Left forelimb (tissue), 1 donor: Measurements from ENCODE around the gene TEDC1.

Experiments used
- DNase-seq: peaks from one replicate; pipeline ENCODE4 v3.0.0-alpha.2; 2018; ENCODE audit warnings: low spot score

TEDC1 gene

DNA sequence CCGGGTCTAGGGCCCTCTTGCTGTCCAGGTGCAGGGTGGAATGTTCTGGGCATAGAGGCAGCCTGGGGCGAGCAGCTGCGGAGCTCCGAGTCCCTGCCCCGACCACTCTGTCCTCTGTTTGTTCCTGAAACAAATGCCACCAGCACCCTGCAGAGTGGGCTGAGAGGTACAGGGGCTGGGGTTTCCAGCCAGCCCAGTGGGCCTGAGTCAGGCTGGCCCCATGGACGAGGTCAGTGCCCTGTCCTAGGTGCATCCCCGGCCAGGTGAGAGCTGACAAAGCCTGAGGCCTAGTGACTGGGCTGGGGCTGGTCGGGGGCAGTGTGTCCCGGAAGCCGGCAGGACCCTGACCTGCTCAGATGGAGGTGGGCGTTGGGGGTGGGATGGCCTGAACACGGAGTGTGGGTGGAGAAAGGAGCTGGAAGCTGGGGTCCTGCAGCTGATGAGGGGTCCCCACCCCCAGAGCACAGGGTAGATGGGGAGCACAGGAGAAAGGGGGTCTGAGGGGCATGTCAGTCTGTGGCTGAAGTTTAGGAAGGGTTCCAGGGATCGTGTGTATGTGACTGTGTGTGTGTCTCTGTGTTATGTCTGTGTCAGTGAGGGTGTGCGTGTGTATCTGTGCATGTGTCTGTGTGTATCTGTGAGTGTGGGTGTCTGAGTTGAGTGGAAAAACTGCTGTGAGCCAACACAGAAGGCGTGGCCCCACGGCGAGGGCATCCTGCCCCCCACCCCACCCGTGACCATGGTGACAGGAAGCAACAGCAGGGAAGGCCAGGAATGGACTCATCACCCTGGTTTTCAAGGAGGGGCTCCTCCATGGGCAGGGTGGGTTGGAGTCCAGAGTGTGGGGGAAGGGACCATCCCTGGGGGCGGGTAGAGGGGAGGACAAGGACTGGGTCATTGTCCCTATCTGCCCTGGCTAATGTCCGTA, 6.7 kb upstream of the TEDC1 start:
- no peak for DNase-seq

- no peak for DNase-seq
Measured at GRCh38 chr14:105484997-105485393, 6.1 kb upstream of the TEDC1 start.

DNA sequence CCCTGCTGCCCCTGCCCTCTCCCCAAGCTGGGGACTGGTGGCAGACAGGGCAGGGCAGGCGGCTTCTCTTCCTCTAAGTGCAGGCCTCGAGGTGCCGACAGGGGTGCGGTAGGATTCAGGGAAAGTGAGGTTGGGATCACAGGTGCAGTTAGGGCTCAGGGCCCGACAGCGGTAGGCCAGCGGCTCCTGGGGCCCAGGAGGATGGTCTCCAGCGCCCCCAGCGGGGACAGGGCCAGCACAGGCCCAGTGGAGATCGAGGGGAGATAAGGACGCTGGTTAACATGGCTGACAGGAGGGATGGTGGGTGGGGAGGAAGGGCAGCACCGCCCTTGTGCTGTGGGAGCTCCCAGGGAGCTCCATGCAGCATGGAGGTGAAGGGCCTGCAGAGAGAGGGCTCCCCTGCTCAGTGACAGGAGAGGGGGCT, 5.3 kb upstream of the TEDC1 start:
- no peak for DNase-seq

DNA sequence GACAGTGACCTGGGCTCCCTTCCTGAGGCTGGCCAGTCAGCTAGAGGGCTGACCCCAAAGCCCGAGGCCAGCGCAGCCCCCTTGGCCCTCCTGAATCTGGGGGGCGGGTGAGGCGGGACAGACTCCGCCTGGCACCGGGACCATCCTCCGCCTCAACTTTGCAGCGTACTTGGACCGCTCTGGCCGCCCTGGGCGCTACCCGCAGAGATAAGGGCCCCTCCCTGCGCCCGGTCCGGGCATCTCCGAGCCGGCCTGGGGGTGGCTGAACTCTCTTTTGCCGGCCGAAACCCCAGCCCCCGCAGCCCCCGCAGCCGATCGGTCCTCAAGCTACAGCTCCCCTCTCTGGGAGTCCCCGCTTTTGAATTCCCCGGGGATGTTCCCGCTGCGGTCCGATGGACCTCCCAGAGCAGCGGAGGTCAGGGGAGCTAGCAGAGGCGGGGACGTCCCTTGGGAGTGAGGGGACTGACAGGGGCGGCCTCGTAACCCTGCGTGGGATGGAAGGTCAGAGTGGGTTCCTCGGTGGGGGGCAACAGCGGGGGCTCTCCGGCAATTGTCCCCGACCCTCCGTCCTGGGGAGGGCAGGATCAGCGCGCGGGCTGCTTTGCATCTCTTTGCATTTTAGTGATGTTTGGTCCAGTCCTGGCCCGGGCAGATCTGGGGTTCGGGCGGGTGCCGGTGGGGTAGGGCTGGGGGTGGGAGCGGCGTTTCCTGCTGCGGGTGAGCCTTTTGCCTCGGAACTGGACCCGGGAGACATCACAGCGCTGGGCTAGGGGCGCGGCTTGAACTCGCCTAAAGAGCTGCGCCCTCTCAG, 4.7 kb upstream of the TEDC1 start, which contains the start of gene CRIP1:
CRIP1 (plus strand) TSS at position 724 of the 811 bp plus-strand sequence. CDS start 374 bp downstream, outside the sequence.
- no peak for DNase-seq

- no peak for DNase-seq
Measured at GRCh38 chr14:105486974-105487448, 4.0 kb upstream of the TEDC1 start.

GRCh38 chr14:105487449-105487985, 3.5 kb upstream of the TEDC1 start:
- DNase-seq, result no peak

DNA sequence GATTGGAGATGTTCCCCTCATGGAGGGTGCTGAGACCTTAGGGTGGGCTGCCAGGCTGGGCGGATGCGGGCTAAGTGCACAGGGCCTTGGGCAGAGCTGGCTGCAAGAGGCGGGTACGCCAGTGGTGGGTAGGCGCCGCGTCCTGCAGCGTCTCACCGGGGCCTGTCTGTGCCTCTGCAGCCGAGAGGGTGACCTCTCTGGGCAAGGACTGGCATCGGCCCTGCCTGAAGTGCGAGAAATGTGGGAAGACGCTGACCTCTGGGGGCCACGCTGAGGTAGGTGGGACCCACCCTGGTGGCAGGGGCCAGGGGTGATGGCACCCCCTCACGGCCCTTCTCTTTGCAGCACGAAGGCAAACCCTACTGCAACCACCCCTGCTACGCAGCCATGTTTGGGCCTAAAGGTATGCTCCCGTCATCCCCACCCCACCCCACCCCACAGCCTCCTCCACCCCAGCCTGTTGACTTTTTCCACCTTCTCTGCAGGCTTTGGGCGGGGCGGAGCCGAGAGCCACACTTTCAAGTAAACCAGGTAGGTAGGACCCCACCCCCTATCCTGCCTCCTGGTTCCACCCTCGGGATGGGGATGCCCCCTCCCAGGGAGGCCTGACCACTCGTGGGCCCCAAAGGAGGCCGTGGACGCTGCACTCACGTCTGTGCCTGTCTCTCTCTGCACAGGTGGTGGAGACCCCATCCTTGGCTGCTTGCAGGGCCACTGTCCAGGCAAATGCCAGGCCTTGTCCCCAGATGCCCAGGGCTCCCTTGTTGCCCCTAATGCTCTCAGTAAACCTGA, 2.9 kb upstream of the TEDC1 start:
- DNase-seq, result no peak

- DNase-seq, result no peak
Measured at GRCh38 chr14:105488781-105489541, 2.1 kb upstream of the TEDC1 start.

GRCh38 chr14:105489542-105490266, 1.3 kb upstream of the TEDC1 start:
- DNase-seq, result peak; percentile 90

GRCh38 chr14:105490267-105490571, 827 bp upstream of the TEDC1 start:
- no peak for DNase-seq

DNA sequence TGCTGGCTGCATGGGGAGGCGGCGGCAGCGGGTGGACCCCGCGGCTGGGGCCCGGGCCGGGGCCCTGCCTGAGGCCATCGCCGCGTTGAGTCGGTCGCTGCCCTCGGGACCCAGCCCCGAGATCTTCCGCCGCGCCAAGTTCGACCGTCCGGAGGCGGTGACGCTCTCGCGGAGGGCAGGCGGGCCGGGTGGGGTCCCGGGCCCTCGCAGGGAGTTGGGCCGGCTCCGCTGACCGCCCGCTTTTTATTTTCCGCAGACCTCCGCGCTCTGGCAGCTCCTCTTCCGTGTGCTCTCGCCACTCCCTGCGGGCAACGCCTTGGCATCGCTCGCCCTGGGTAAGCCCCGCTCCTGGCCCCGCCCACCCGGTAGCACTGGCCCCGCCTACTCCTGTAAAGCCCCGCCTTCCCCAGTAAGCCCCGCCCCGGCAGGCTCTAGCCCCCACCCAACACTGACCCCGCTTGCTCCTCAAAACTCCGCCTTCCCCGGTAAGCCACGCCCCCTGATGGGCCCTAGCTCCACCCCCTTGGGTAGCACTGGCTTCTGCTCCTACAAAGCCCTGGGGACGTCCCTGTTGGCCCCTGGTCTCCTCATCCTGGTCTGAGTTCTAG, 424 bp downstream of the TEDC1 start:
- no peak for DNase-seq

DNA sequence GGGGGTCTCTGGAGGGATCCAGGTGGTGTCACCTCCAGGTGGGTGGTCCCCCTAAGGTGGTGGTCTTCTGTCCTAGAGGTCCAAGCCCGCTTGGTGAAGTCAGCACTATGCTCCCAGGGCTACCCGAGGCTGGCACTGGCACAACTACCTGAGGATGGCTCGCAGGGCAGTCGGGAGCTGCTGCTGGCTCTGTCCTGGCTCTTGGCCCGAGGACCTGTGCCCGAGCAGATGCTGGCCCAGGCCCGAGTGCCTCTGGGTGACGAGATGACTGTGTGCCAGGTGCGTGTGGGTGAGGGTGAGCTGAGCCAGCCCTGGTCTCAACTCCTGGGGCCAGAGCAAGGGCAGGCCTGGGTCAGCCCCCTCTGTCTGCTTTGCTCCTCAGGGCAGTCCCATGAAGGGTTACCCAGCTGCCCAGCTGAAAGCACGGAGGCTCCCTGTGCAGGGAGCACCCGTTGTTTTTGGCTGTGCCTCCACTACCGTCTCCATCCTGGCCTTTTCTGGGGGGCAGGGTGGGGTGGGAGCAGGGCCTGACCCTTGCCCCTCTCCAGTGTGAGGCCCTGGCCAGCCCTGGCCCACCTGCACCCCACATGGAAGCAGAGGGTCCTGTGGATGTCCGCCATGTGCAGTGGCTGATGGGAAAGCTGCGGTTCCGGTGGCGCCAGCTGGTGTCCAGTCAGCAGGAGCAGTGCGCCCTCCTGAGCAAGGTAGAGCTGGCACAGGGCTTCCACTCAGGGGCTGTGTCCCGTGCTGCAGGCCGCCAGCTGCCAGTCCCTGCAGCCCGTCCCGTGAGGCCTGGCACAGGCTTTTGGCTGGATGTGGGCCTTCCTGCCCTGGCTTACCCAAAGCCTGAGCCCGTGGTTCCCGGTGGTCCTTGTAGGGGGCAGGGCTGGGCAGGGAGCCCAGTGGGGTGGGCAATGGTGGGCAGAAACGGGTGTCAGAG, 1.3 kb downstream of the TEDC1 start:
- DNase-seq, result no peak

DNA sequence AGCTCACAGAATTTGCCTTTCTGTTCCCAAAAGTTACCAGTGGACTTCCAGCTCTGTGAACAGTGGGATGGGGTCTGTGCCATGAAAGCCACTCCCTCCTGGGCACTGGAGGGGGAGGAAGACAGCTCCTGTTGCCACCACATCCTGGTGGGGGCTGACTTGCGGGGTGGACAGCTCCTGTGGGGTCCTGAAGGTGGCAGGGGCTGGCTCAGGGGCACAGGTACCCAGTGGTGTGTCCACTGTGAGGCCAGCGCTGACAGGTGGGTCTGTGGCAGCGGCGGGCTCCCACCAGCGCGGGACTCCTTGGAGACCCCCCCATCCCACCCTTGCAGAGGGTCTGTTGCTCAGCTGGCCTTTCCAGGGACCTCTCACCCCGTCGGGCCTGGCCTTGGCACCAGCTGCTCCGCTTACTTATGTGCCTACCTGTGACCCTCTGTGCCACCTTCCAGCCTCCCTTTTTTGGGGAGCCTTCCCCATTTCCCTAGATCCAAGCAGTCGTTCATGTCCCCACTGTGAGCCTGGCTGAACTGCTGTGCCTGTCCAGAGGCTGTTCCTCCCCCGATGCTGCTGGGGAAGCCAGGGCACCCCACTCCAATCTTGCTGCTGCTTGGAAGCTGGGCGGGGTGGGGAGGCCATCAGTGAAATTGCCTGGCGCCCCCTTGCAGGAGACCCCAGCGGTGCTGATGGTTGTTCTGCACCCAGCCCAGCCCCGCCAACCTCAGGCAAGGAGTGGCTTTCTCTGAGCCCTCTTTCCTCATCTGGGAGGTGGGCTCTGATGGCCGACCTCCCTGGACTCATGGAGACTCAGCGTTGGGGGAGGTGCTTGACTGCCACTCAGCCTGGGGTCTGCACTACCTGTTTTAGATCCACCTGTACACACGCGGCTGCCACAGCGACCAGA, 2.2 kb downstream of the TEDC1 start:
- DNase-seq, result no peak

GRCh38 chr14:105493921-105494605, 3.0 kb downstream of the TEDC1 start:
- no peak for DNase-seq

GRCh38 chr14:105494606-105494929, 3.5 kb downstream of the TEDC1 start:
- DNase-seq, result no peak

- DNase-seq, result peak; percentile 67
Measured at GRCh38 chr14:105495101-105495989, 4.3 kb downstream of the TEDC1 start.
